HG03108 (cell line): ENCODE data around the gene MRPL14.

Experiments
- ATAC-seq: cut with Tn5 transposase; IDR thresholded peaks from one replicate; pipeline ENCODE4 v1.9.1; 2021; ENCODE audit warnings: moderate library complexity; ENCODE audit not compliant: unreplicated experiment

Gene MRPL14

DNA sequence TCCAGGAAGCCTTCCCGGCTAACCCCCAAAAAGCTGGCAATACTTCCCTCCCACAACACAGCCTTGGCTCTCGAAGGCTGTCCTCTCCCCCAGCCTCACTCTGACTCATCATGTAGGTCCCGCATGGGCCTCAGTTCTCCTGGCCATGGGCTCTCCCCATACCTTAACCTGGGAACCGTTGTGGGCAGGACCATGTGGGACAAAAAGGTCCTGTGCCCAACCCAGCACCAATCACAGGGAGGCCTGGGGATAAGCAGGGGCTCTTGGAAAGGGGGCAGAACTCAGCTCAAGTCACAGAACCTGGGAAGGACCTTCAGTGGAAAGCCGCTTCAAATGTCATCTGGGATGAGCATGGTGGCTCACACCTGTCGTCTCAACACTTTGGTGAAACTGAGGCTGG is 45.5 kb downstream of the MRPL14 start:
- no peak for ATAC-seq

DNA sequence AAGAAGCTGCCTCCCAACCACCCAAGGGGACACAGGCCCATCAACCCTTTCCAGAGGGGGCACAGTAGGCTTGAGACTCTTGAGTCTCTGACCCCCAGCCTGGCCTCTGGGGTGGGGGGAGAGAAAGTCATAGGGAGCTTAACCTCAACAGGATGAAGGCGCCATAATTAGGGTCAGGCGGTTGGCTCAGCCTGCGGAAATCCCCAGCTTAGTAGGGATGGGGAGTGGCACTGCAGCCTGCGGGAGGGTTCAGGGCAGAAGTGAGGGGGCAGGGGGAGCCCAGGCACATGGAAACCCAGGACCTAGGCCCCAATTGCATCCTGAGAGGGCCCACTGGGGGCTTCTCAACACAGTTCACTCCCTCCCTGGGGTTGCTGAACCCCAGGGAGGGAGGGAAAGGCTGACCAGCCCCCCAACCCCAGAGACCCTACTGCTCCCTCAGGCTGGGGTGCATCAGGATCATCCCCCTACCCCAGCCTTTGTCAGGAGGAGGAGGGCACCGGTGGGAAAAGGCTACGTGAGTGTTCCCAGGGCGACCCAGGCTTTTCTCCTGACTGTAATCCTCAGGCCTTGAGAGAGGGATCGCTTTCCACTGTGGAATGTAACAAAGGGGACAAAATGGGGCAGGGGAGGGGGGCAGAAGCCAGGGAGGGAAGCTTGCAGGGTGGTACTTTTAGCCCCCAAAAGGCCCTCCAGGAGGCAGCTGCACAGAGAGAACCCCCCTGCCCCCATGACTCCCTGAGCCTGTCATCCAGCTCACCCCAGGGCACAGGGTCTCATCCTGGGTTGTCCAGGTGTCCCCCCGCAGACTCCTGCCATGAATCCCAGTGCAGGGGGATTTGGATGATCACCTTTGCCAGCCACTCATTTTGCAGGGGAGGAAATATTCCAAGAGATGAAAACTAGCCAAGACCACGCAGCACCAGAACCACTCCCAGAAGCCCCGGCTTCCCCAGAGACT is 46.4 kb downstream of the MRPL14 start:
- ATAC-seq, result no peak

DNA sequence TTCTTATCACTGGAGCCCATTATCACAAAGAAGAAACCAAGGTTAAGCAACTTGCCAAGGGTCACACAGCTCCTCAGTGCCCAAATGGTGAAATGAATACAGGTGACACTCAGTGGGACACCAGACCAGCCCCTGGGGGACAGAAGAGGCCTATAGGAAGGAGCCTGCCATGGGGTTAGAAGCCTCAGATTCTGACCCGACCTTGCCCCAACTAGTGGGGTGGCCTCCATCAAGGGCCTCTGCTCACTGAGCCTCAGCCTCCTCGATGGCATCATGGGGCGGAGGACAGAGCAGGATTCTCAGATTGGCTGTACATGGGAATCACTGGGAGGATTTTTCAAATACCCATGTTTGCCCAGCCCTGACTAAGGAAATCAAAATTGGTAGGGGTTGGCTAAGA is 47.6 kb downstream of the MRPL14 start:
- ATAC-seq, result no peak

DNA sequence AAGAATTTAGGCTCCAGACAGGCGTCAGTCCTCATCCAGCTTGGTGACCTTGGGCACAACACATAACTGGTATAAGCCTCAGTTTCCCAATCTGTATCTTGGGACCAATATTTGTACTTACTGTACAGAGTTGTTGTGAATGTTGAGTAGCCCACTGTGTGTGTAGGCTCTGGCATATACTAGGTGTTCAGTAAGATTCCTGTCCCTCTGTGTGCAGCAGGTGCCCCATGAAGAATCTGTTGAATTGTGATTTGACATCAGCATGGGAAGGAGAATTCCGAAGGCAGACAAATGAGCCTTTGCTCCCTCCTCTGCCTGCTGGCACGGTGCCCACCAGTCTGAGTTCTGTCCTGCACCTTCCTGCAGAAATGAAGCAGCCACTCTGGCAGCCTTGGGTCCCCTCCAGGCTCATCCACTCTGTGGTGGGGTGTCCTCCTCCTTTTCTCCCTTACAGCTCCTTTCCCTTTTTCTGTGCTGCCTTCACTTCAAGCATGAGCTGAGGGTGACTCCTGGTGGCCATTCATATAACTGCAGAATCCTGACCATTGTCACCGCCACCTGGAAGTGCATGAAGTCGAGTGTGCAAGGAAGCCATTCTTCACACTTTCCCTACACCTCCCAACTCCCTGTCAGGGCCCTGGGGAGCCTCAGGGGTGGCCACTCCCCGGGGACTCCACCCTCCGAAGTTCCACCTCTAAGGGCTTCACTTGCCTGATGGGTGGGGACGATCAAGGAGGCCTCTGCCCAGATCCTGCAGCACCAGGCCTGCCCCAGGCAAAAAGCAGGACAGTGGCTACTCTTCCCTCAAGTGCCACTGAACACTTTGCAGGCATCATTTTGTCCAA is 48.2 kb downstream of the MRPL14 start:
- peak; percentile 22 for ATAC-seq

DNA sequence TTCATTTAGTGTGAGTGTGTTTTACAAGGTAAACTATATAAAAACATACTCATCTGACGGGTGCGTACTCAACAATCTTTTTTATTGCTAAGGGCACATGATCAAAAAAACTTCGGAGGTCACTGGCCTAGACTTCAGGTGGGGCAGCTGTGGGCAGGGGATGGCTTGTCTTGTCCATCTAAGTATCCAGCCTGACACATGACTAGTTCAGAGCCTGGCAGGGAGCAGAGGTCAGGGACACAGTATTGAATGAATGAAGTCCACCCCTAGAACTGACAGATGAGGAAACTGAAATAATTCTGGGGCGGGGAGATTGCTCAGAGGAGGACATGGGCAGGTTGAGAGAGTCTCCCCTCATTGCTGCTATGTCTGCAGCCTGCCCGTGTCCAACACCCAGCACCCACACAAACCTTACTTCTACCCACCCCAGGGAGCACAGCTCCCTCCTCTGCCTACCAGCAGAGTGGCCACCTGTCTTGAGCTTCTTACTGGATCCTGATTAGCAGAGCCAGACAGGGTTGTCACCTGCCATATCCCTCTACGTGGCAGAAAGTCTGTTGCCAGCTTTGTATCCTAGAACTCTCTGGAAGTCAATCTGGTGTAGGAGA is 48.9 kb downstream of the MRPL14 start:
- ATAC-seq, result no peak

DNA sequence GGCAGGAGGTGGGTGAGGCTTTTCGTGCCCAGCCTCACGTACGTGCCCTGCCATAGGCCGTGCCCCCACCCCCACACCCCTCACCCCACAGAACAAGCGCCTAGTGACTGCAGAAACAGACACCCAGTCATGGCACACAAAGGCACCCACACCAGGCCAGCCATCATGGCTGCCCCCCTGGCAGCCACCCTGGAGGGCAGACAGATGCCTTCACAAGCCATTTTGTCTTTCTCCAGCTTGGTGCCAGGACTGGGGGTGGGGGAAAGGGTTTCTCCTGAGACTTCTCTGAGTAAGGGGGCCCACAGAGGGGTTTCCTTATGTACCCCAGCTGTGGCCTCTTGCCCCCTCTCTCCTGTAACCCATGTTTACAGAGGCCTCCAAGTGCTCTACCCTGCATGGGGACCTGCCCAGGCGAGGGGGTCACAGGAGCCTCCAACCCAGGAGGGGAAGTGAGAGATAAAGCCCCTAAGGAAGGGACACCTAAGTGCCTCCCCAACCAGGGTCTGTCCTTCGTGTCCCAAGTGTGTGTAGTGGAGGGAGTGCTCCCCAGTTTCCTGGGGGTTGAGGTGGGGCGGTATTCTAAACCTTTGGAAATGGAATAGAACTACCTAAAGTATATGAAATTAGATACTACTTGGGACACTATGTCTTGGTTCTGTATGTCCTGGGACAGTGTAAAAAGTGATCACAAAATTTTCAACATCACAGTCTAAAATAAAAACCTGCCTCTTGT is 49.9 kb downstream of the MRPL14 start:
- no peak for ATAC-seq

DNA sequence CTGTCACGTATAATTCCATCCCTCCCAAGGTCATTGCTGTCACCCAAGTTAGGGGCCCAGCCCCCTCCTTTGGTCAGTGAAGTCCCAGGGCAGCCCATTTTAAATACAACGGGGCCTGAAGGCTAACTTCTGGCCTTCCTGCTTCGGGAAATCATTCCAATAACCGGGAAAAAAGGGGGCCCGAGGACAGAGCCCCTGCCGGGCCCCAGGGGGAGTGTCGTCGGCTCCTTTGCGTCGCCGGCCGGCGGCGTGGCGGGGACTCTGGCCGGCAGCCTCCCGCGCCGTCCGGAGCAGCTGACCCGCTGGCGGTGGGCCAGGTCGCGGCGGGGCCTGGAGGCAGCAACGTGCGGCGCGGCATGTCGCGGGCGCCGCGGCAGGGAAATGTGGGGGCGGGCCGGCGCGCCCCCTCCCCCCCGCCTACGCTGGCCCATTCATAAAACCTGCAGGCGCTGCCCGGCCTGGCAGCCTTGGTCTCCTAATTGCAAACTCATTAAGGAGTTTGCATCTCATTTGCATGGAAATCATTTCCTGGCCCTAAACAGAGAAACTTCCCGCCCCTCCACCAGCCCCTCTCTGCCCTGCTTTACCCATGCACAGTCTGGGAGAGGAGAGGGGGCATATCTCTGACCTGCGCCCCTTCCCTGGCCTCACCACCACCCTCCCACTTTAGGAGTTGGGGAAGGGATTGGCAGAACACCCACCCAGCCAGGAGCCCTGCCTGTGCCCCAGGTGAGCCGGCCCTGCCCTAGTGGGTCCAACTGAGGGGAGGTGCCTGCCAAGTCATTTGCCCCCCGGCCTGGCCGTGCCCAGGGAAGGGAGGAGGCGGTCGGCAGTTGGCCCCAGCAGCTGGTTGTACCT is 50.7 kb downstream of the MRPL14 start:
- ATAC-seq, result peak; percentile 25

DNA sequence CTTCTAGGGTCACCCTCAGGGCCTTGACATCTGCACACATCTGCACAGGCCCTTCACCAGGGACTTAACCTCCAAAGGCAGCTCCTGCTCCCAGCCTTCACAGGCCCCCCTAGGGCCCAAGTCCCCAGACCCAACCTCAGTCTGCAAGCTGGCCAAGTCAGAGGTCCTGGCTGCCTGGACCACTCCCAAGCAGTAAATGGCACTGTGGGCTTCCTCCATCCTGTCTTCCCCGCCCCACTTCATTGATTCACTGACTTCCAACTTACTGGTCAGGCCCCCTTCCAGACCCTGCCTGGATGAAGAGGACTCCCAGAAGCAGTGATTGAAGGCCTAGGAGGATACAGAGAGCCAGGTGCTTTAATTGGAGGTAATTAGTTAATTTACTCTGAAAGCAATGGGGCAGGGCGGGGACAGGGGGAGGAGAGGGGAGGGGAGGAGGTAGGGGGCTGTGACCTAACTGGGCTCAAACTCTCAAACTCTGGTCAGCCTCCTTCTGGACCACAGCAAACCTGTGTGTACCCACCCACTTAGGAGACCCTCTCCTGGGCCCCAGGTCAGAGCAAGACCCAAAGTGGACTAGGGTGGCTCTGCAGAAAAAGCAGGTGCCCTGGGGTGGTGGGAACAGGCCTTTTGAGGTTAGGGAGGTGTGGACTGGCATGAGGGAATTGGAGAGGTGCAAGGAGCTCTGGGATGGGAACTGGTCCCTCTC is 51.5 kb downstream of the MRPL14 start:
- no peak for ATAC-seq

DNA sequence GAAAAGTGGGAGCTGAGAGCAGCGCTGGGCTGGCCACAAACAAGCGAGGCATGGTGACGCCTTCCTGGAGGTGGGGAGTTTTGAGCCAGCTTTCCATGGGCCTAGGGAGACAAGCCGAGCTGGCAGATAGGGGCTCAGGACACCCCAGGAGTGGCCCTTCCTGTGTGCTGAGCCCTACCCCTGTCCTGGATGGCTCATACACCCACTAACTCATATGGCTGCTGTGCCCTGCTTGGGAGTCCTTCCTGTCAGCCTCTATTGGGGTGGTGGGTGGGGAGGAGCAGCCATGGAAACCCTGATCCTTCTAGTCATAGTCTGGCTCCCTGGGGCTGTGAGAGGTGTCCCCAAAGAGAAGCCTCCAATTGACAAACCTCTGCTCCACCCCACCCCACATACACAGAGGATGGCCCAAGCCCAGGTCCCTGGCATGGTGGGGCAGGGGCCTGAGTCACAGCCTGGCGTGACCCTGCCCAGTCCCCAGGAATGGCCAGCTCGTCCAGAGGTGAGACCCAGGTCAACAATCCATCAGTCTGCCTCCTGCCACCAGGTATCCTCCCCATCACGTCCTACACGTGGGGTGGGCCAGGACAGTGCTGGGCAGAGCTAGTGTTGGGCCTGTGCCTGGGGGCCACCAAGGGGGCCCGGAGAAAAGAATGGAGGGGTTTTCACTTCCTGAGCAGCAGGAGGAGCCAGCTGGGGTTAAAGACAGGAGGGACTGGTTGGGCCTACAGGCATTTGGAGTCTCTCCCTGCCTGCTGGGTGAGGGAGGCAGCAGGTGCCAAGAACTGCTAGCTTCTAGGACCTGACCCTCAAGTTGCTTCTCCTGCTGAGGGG is 52.2 kb downstream of the MRPL14 start:
- no peak for ATAC-seq

DNA sequence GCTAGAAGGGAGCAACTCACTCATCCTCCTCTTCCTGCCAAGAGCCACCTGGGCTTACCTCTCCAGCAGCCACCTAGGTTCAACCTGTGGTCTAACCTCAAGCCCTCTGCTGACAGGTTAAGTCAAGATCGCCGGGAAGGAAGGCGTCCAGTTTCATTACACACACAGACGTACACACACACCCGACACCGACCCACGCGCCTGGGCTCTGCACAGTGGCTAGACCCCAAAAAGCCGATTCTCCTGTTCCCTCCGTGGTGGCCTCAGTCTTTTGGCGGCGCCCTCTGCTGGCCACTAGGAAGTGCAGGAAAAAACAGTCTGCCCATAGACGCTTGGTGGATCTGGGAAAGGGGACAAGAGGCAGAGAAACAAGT is 52.8 kb downstream of the MRPL14 start:
- ATAC-seq, result peak; percentile 27

DNA sequence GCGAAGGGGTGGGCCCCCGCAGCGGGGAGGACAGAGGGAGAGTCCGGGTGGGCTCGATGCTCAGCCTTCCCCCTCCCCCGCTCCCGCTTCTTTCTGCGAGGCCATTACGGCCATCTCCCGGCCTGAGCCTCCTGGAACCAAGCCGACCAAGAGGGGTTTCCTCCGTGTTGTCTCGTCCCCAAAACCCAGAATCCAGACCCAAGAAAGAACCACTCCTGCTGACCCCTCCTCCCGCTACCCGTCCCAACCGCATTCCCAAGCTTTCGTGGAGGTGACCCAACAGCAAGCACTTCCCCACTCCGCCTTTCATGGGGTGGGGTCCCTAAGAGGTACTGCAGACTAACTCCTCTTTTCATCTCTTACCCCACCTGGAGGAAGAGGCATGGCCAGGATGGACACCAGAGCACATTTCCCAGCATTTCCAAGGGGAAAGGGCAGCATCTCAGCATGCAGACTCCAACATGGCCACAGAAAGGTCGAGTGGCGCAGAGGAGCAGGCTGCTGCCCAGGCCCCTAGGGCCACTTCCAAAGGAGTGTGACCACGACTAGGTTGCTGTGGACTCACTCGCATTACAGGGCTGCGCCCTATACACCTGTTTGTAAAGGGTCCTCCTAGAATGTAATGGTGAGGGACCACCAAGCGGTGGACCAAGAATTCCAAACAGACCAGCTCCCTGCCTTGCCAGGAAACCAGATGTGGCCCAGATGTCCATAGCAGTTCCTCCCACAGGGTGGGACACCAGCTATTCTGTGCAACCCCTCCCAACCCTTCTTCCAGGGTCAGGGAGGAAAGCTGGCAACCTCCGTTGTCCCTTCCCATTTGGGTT is 53.4 kb downstream of the MRPL14 start:
- ATAC-seq, result no peak

DNA sequence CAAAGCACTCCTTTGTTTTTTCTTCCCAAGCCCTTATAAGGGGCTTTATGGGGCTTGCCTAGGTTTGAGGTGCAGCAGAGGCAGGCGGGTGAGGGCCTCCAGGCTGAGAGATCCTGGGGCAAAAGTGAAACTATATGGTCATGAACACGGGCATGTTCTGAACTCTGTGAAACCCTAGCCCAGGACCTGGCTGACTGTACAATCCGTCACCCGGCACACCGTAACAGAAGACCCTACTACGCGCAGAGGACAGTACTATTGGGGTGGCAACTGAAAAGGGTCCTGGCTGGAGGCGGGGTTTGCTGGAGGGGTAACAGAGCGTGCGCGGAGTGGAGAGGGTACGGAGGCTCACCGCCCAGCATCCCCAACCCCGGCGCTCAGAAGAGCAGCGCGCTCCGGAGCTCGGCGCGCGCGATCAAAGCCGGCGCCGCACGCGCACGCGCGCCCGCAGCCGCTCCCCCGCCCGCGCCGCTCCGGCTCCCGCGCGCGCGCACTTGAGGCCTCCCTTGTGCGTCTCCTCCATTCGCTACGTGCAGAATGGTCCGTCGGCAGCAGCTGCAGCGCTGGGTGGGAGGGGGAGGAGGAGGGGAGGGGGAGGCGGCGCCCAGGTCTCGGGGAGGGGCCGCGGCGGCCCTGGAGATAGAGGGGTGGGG is 54.2 kb downstream of the MRPL14 start:
- ATAC-seq, result peak; percentile 35

DNA sequence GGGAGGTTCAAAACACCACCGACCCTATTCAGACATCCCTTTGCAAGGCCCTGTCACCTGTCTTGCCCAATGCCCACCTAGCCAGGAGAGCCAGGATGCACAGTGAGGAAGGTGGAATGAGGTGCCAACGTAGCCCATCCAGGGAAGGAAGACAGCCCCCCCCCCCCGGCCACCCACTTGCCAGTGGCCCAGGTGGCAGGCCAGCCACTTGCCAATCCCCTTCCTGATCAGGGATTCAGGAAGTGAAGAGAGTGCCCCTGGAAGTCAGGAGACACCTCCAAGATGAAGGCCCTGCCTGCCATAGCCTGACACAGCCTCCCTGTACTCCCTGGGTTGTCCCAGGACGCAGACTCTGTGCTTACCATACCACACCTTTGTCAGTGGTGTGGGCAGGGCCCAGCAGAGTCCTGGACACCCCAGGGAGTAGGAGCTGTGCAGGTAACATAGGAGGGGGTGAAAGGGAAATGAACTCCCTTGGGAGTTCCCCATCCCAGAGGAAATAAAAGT is 54.7 kb downstream of the MRPL14 start:
- ATAC-seq, result no peak

DNA sequence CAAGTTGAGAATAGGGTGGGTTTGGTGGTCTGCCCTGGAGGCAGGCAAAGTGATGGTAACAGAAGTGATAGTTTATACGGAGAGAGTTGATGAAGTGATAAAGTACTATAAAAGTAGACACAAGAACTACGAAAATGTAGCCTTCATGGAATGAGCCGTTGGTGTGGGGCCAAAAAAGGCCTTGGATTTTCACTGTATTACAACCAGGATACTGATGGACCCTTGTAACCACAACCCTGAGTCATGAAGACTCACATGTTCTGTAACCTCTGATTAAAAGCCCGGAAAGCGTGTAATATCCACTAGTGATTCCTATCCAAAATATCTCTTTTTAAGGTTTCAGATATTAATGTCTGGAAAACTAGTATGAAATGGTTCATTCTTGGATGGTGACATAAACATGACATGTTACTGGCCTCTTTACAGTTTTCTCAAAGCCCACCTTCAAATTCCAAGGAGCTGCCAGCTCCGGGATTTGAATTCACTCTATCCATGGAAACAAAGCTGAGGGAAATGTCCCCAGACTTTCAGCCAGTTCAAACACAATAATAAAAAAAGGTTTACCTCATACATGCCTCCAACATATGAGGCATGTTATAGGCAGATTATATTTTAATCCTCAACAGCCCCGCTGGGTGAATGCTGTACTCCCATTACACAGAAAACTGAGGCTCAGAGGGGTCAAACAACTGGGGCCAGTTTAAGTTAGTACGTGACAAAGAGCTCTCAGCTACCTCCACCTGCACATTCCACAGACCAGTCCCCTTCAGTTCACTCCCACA is 55.4 kb downstream of the MRPL14 start:
- no peak for ATAC-seq

DNA sequence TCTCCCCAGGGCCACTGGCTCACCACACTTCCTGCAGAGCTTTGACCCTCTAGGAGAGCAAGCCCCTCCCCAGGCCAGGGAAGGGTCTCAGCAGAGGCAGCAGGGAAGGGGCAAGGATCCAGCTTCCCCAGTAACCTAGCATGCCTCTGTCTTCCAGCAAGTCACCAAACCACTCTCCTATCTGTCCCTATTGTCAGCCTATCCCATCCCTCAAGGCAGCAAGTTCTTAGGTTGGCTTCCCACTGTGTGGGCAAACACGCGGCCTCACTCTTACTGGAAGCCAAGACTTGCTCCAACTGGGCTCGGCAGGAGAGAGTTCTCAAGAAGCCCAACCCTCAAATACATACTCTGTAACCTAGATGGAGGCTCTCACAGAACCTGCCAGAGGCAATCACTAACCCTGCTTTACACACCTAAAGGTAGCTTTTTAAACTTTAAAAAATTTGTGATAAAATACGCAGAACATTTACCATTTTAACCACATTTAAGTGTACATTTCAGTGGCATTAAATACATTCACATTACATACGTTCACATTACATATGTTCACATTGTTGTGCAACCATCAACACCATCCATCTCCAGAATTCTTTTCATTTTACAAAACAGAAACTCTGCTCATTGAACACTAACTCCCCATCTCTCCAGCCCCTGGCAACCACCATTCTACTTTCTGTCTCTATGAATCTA is 58.5 kb downstream of the MRPL14 start:
- no peak for ATAC-seq
